Aortic smooth muscle cell (primary cell): ENCODE results near the gene NUFIP2. TPM values are rescaled to one million over a fixed set of nuclear protein-coding genes. Genes with fewer than 3 reads are reported as not detected.

Experiments
- total RNA-seq: library from RNA; depleted of rRNA; stranded (reverse); fragments of >200 nt; gene quantifications from 2 replicates; pipeline ENCODE4 v1.2.3, GENCODE V29; 2014

NUFIP2 gene, protein sequence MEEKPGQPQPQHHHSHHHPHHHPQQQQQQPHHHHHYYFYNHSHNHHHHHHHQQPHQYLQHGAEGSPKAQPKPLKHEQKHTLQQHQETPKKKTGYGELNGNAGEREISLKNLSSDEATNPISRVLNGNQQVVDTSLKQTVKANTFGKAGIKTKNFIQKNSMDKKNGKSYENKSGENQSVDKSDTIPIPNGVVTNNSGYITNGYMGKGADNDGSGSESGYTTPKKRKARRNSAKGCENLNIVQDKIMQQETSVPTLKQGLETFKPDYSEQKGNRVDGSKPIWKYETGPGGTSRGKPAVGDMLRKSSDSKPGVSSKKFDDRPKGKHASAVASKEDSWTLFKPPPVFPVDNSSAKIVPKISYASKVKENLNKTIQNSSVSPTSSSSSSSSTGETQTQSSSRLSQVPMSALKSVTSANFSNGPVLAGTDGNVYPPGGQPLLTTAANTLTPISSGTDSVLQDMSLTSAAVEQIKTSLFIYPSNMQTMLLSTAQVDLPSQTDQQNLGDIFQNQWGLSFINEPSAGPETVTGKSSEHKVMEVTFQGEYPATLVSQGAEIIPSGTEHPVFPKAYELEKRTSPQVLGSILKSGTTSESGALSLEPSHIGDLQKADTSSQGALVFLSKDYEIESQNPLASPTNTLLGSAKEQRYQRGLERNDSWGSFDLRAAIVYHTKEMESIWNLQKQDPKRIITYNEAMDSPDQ
- total RNA-seq: 30.9 and 31.6 TPM in 2 replicates

GRCh38 chr17:29293890-29294579, at the start of gene NUFIP2:
NUFIP2 (minus strand) TSS chr17:29294148; CDS start chr17:29294059, 89 bp downstream.

GRCh38 chr17:29246628-29247027, 47.3 kb downstream of the NUFIP2 start, which contains the start of gene CRYBA1:
CRYBA1 (plus strand) TSS chr17:29246859; CDS start chr17:29246864, 5 bp downstream.

Other genes starting within 250 kb of the NUFIP2 start
- gene MYO18A, start 113.8 kb downstream of the NUFIP2 start, total RNA-seq: 59.6 and 71.7 TPM in 2 replicates
- gene CRYBA1, start 47.3 kb downstream of the NUFIP2 start, total RNA-seq: not detected in 2 replicates
- gene TAOK1, start 96.2 kb upstream of the NUFIP2 start, total RNA-seq: 57.9 and 61.3 TPM in 2 replicates